HCT116 (cell line): Measurements from ENCODE around the gene FLNB. TPM values are rescaled to one million over a fixed set of nuclear protein-coding genes. Genes with fewer than 3 reads are reported as not detected.
A peak's percentile ranks its signal among the peaks of the same experiment; 100 is the strongest.

Experiments used
- ATAC-seq: fragments of 200-7000 bp; cut with Tn5 transposase; 2 replicates; pipeline ENCODE4 v1.9.1; 2020; ENCODE audit warnings: mild to moderate bottlenecking, moderate library complexity
- BruUV-seq: library from RNA; stranded (reverse); fragments of 400-500 nt; replicated peaks from 2 replicates; lab custom pipeline; 2021; lab: Mats Ljungman, UMichigan
- CTCF ChIA-PET: fragments of 300-600 bp; sonication (Branson Sonifier 250); formaldehyde crosslinking; loops from one replicate; lab custom pipeline; 2021; ENCODE audit warnings: antibody characterized with exemption; lab: Charles Lee
- POLR2A ChIA-PET: fragments of 300-600, 350-600 bp; sonication (Branson Sonifier 250); formaldehyde crosslinking; loops from one replicate; lab custom pipeline; 2021; ENCODE audit warnings: antibody characterized with exemption; lab: Charles Lee
- RAD21 ChIA-PET, 2 experiments: fragments of 300-600 bp; sonication (Branson Sonifier 250); formaldehyde crosslinking; loops; one replicate each; lab custom pipeline; 2023; ENCODE audit warnings: low total read pairs in 2 of 2; ENCODE audit not compliant: uncharacterized antibody in 2 of 2, unreplicated experiment in 2 of 2, low non-redundant PET in 1 of 2; lab: Charles Lee
- DNase-seq: peaks from one replicate; pipeline ENCODE4 v3.0.0-alpha.2; 2010; ENCODE audit warnings: low read depth, low spot score
- H2AFZ ChIP-seq: fragments of 200-600 bp; shearing (Covaris generic), sonication (generic); 2 replicates; pipeline ENCODE4 v1.6.1; 2017; ENCODE audit warnings: low read depth, mixed run types, mixed read lengths, antibody characterized with exemption, low read length; ENCODE audit not compliant: poor library complexity, severe bottlenecking
- H3K27ac ChIP-seq: 2 replicates; pipeline ENCODE4 v1.5.1; 2012; ENCODE audit warnings: low read depth, low read length
- H3K27me3 ChIP-seq: fragments of 200-600 bp; sonication (generic); 2 replicates; pipeline ENCODE4 v1.6.1; 2016; ENCODE audit warnings: mixed run types, low read length, mixed read lengths; ENCODE audit not compliant: insufficient read depth
- H3K36me3 ChIP-seq, 2 experiments: fragments of 200-500 bp in 1 of 2; fragments of 200-600 bp in 1 of 2; sonication (Bioruptor generic) in 1 of 2; sonication (generic) in 1 of 2; 2 replicates each; pipeline versions ENCODE4 v1.5.1 to v1.6.1; 2014 to 2016; ENCODE audit warnings: low read length in 2 of 2, inconsistent platforms in 1 of 2, mixed read lengths in 1 of 2, mixed run types in 1 of 2; ENCODE audit not compliant: insufficient read depth in 2 of 2, control insufficient read depth in 1 of 2
- H3K4me1 ChIP-seq, 2 experiments: fragments of 200-600 bp in 1 of 2; sonication (generic) in 1 of 2; 2 replicates each; pipeline versions ENCODE4 v1.5.1 to v1.6.1; 2012 to 2017; ENCODE audit warnings: low read length in 2 of 2, inconsistent platforms in 1 of 2, mild to moderate bottlenecking in 1 of 2, mixed read lengths in 1 of 2, mixed run types in 1 of 2, moderate library complexity in 1 of 2; ENCODE audit not compliant: insufficient read depth in 2 of 2, control insufficient read depth in 1 of 2
- H3K4me2 ChIP-seq: fragments of 200-600 bp; sonication (generic); 2 replicates; pipeline ENCODE4 v1.6.1; 2017; ENCODE audit warnings: mixed run types, low read length, mixed read lengths
- H3K4me3 ChIP-seq, 2 experiments: fragments of 200-600 bp in 1 of 2; sonication (generic) in 1 of 2; replicated peaks in 1 of 2; 2 replicates each; pipeline ENCODE4 v1.5.1; 2011 to 2016; ENCODE audit warnings: low read length in 2 of 2, control low read depth in 1 of 2, low read depth in 1 of 2, mild to moderate bottlenecking in 1 of 2, mixed read lengths in 1 of 2, mixed run types in 1 of 2
- H3K79me2 ChIP-seq: fragments of 200-600 bp; sonication (generic); 2 replicates; pipeline ENCODE4 v1.6.1; 2017; ENCODE audit warnings: mild to moderate bottlenecking, mixed run types, low read length, moderate library complexity, mixed read lengths; ENCODE audit not compliant: insufficient read depth
- H3K9ac ChIP-seq: fragments of 200-600 bp; sonication (generic); 2 replicates; pipeline ENCODE4 v1.6.1; 2016; ENCODE audit warnings: low read length, mixed read lengths
- H3K9me2 ChIP-seq: fragments of 200-600 bp; sonication (generic), shearing (Covaris generic); 2 replicates; pipeline ENCODE4 v1.6.1; 2017; ENCODE audit warnings: mixed run types, mild to moderate bottlenecking, moderate library complexity; ENCODE audit not compliant: insufficient read depth
- H3K9me3 ChIP-seq, 2 experiments: fragments of 200-500 bp in 1 of 2; fragments of 200-600 bp in 1 of 2; sonication (Bioruptor generic) in 1 of 2; sonication (generic) in 1 of 2; 2 replicates each; pipeline ENCODE4 v1.6.1; 2014 to 2017; ENCODE audit warnings: low read length in 2 of 2, mixed read lengths in 2 of 2, inconsistent platforms in 1 of 2, low read depth in 1 of 2, mild to moderate bottlenecking in 1 of 2, mixed run types in 1 of 2, moderate library complexity in 1 of 2; ENCODE audit not compliant: control insufficient read depth in 1 of 2, insufficient read depth in 1 of 2
- H4K20me1 ChIP-seq: fragments of 200-600 bp; sonication (generic), shearing (Covaris generic); 2 replicates; pipeline ENCODE4 v1.6.1; 2017; ENCODE audit warnings: mixed run types, mild to moderate bottlenecking, moderate library complexity; ENCODE audit not compliant: insufficient read depth
- ATF3 ChIP-seq: IDR thresholded peaks from 2 replicates; pipeline ENCODE4 v1.6.1; 2012
- CEBPB ChIP-seq: IDR thresholded peaks from 2 replicates; pipeline ENCODE4 v1.6.1; 2012; ENCODE audit warnings: low read depth
- EGR1 ChIP-seq: IDR thresholded peaks from 2 replicates; pipeline ENCODE4 v1.6.1; 2012; ENCODE audit warnings: low read depth
- EZH2 ChIP-seq: fragments of 200-600 bp; sonication (generic); IDR thresholded peaks from 2 replicates; pipeline ENCODE4 v1.6.1; 2017; ENCODE audit warnings: antibody characterized with exemption, mixed run types
- EZH2phosphoT487 ChIP-seq: fragments of 200-600 bp; IDR thresholded peaks from 2 replicates; pipeline ENCODE4 v1.6.1; 2018; ENCODE audit warnings: antibody characterized with exemption, borderline replicate concordance
- MAX ChIP-seq: IDR thresholded peaks from 2 replicates; pipeline ENCODE4 v1.6.1; 2012
- POLR2A ChIP-seq: IDR thresholded peaks from 2 replicates; pipeline ENCODE4 v1.7.0; 2011; ENCODE audit warnings: borderline replicate concordance; ENCODE audit not compliant: insufficient read depth, insufficient read length; ENCODE audit errors: extremely low read depth
- POLR2AphosphoS5 ChIP-seq: IDR thresholded peaks from 2 replicates; pipeline ENCODE4 v1.6.1; 2011; ENCODE audit warnings: mild to moderate bottlenecking, low read depth, low read length, moderate library complexity
- SRF ChIP-seq: IDR thresholded peaks from 2 replicates; pipeline ENCODE4 v1.6.1; 2012; ENCODE audit warnings: low read depth
- TCF7L2 ChIP-seq: IDR thresholded peaks from 2 replicates; pipeline ENCODE4 v1.7.0; 2011; ENCODE audit warnings: borderline replicate concordance, inconsistent platforms; ENCODE audit not compliant: insufficient read depth, insufficient read length; ENCODE audit errors: extremely low read depth
- YY1 ChIP-seq: IDR thresholded peaks from 2 replicates; pipeline ENCODE4 v1.6.1; 2011; ENCODE audit warnings: low read length, low read depth, moderate library complexity, mild to moderate bottlenecking; ENCODE audit not compliant: insufficient replicate concordance; ENCODE audit errors: extremely low read depth
- ZBTB33 ChIP-seq: IDR thresholded peaks from 2 replicates; pipeline ENCODE4 v1.6.1; 2011; ENCODE audit warnings: mild to moderate bottlenecking, low read length, moderate library complexity; ENCODE audit not compliant: insufficient replicate concordance; ENCODE audit errors: extremely low read depth
- ZNF274 ChIP-seq: fragments of 200-500 bp; sonication (Bioruptor generic); IDR thresholded peaks from 2 replicates; pipeline ENCODE4 v1.6.1; 2014; ENCODE audit warnings: mild to moderate bottlenecking, low read depth, low read length, inconsistent platforms
- intact Hi-C: fragments of 100-400 bp; cut with micrococcal nuclease; formaldehyde crosslinking; loops from 2 replicates; pipeline ENCODE4 v1.10.0; 2022
- total RNA-seq: library from RNA; stranded (reverse); gene quantifications from one replicate; pipeline ENCODE4 v1.2.1, GENCODE V29; 2021; ENCODE audit not compliant: unreplicated experiment

FLNB gene
- total RNA-seq, 1 experiment from 2014 or later: 116 TPM

GRCh38 chr3:58161435-58162398 is 153.5 kb downstream of the FLNB start (continued):
- TF ChIP-seq YY1 (peak; percentile 41), EGR1 (no peak), TCF7L2 (no peak), POLR2AphosphoS5 (peak; percentile 61), EZH2phosphoT487 (no peak)

- RAD21 ChIA-PET: no interaction called here
- no peaks in the 10 kb centered on the region for H3K79me2 ChIP-seq
- peaks cover 52 to 79% of the 10 kb centered on the region in 2 experiments for H3K4me1 ChIP-seq
These were observed 155.0 kb downstream of the FLNB start for GRCh38 chr3:58163234-58163633.

More at GRCh38 chr3:58163234-58163633, 155.0 kb downstream of the FLNB start:
- ATAC-seq (no peak), DNase-seq (no peak)
- H2AFZ ChIP-seq: no peak overlapping the region
- no peaks in the 10 kb centered on the region for H4K20me1 ChIP-seq
- no peaks in the 10 kb centered on the region for H3K9me2 ChIP-seq
- H3K4me3 ChIP-seq: no peak overlapping the region
- no peaks in the 10 kb centered on the region for H3K9me3 ChIP-seq
- TF ChIP-seq ATF3 (no peak), ZBTB33 (no peak), SRF (no peak), MAX (no peak), POLR2A (no peak), EZH2 (no peak), CEBPB (no peak), ZNF274 (no peak), EGR1 (no peak)
- intact Hi-C loops: loop anchor here (5.0 kb wide), 1 partner anchor 156 kb away; the partner anchor contains the start of gene FLNB
- ChIA-PET POLR2A (no interaction called here), CTCF (interaction anchor here (0.8 kb wide), 1 partner anchor 14 kb away, joined by 3 read pairs; no protein-coding TSS in a partner anchor)
- no peak overlapping the region for H3K9ac ChIP-seq
- BruUV-seq: no TSS peak
- peak overlapping the region; percentile 39; the same call in 1 of the 2 replicates for H3K4me2 ChIP-seq
- H3K36me3 ChIP-seq: peaks cover 10 to 11% of the 10 kb centered on the region in 2 experiments; a peak in 2 of 4 replicates
- no peak overlapping the region for H3K27ac ChIP-seq
- H3K27me3 ChIP-seq: no peaks in the 10 kb centered on the region
